ENCODE results near the gene RPS6KC1. TPM values are rescaled to one million over a fixed set of nuclear protein-coding genes. Genes with fewer than 3 reads are reported as not detected.

RPS6KC1 gene
- total and polyA plus RNA-seq, 3 donors from 2014 or later = 32.2 to 60.2 (median 55.5) TPM

DNA sequence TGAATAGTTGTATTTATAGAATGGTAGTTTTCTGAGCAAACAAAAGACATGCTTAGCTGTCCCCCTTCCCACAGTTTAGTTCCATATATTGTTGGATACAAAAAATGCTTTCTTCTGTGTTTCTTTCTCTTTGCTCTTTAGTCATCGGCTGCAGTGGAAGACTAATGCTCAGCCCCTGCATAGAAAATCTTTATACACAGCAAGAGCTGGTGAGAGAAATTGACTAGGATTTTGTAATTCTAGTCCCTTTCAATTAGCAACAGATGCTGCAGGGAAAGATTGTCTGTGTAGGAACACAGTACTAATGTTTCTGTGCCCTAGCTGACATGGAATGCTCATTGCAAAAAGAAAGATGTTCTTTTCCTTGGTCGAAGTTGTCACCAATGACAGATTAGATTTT, 200.9 kb downstream of the RPS6KC1 start:
- intact Hi-C loops (cut with DNase I; ENCODE audit: low total_unique reads) = no loop called here
- Histone ChIP-seq H3K4me1 (no peaks in the 10 kb centered on the region), H3K27ac (no peak overlapping the region), H3K9me3 (no peaks in the 10 kb centered on the region), H3K36me3 (ENCODE audit: low read depth, missing control alignments) (no peaks in the 10 kb centered on the region), H3K4me3 (no peak overlapping the region), H3K27me3 (no peaks in the 10 kb centered on the region)
- TF ChIP-seq, protein P1, sequence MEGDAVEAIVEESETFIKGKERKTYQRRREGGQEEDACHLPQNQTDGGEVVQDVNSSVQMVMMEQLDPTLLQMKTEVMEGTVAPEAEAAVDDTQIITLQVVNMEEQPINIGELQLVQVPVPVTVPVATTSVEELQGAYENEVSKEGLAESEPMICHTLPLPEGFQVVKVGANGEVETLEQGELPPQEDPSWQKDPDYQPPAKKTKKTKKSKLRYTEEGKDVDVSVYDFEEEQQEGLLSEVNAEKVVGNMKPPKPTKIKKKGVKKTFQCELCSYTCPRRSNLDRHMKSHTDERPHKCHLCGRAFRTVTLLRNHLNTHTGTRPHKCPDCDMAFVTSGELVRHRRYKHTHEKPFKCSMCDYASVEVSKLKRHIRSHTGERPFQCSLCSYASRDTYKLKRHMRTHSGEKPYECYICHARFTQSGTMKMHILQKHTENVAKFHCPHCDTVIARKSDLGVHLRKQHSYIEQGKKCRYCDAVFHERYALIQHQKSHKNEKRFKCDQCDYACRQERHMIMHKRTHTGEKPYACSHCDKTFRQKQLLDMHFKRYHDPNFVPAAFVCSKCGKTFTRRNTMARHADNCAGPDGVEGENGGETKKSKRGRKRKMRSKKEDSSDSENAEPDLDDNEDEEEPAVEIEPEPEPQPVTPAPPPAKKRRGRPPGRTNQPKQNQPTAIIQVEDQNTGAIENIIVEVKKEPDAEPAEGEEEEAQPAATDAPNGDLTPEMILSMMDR (IDR thresholded peaks at IDR 0.05) = no peak
- no peak for DNase-seq
- WGBS, 2 donors = 68 to 72% methylated on average over 2 of the region's 2 CpGs

DNA sequence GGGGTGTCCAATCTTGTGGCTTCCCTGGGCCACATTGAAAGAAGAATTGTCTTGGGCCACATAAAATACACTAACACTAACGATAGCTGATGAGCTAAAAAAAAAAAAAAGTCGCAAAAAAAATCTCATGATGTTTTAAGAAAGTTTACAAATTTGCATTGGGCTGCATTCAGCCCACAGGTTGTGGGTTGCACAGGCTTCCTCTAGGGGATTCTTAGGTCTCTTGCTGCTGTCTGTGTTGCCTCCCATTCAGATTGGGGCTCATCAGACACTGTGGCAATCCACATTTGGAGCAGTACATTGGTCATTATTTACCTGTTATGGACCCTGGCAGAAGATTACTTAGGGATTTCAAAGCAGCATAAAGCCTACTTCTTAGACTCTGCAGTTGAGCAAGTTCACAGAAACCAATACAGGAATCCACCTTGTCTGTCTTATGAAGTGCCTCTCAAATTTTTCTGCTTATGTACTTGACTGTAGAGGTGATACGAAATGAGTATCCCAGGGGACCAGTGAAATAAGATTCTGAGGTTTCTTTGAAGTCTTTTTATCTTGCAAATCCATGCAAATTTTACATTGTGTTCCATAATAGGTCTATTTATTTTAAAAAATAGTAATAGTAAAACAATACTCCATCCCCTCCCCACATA, 205.5 kb downstream of the RPS6KC1 start:
- H3K4me3 ChIP-seq = no peak overlapping the region

DNA sequence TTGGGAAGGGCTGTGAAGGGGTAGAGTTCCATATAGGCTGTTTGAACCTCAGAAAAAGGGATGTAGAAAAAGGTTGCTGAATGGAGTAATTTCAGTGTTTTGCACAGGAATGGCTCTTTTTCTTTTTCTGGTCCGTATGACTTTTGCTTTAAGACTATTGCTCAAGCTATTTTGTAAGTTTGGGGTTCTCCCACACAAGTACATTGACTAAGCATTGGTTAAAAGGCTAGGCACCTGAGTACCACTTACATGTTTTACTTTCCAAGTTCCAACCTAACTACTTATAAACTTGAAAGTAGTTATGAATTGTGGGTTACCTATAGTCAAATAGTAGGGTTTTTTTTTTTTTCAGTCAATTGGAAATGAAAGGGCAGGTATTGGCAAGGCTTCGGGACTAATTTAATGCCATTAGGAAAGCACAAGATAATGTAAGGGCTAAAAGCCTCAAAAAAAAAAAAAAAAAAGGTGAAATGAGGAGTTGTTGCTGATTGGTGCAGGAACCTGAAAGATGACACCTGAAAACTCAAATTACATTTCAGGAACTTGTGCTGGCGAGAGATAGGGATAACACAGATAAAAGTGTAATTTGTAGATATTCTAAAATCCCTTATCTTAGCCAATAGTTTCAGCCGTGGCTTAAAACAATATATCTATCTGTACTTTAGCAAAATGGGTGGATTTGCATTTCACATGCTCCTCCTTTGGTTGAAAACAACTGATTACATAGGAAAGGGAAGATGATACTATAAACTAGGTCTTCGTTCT, 209.5 kb downstream of the RPS6KC1 start:
- WGBS, 2 donors = 75 to 84% methylated on average over 5 of the region's 5 CpGs
- Histone ChIP-seq H3K9me3 (no peaks in the 10 kb centered on the region), H3K4me3 (no peak overlapping the region), H3K27me3 (no peaks in the 10 kb centered on the region), H3K36me3 (ENCODE audit: low read depth, missing control alignments) (no peaks in the 10 kb centered on the region), H3K27ac (no peak overlapping the region), H3K4me1 (no peaks in the 10 kb centered on the region)
- TF ChIP-seq, protein P1 (IDR thresholded peaks at IDR 0.05) = no peak
- TF ChIP-seq POLR2A (IDR thresholded peaks at IDR 0.05) = no peak
- DNase-seq = no peak
- intact Hi-C loops (cut with DNase I; ENCODE audit: low total_unique reads) = no loop called here

More for the DNA sequence above, 205.5 kb downstream of the RPS6KC1 start:
- no peak for DNase-seq
- 92 to 94% methylated on average over 3 of the region's 3 CpGs for WGBS, 2 donors
- H3K27ac ChIP-seq = no peak overlapping the region
- intact Hi-C loops (cut with DNase I; ENCODE audit: low total_unique reads) = no loop called here
- H3K36me3 ChIP-seq (ENCODE audit: low read depth, missing control alignments) = no peaks in the 10 kb centered on the region
- no peaks in the 10 kb centered on the region for H3K9me3 ChIP-seq
- no peaks in the 10 kb centered on the region for H3K4me1 ChIP-seq
- TF ChIP-seq, protein P1 (IDR thresholded peaks at IDR 0.05) = no peak
- TF ChIP-seq POLR2A (IDR thresholded peaks at IDR 0.05) = no peak
- no peaks in the 10 kb centered on the region for H3K27me3 ChIP-seq

DNA sequence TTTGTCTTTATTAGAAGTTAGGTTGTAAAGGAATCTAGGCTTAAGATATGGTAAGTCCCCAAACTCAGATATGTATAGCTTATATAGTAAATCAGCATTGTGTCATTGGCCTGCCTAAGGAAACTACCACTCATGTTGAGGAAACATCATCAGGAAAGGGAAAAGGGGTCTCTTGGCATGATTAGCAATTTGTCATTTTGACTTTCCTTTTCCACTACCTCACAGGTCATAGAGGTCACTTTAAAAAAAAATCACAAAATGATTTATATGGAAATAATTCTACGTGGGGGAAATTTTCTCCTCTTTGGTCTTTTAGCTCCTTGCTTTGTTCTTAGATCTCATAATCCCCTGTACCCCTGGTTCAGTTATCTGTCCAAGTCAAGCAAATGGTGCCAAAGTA, 213.5 kb downstream of the RPS6KC1 start:
- intact Hi-C loops (cut with DNase I; ENCODE audit: low total_unique reads) = no loop called here
- Histone ChIP-seq H3K27me3 (no peaks in the 10 kb centered on the region), H3K9me3 (no peaks in the 10 kb centered on the region), H3K27ac (no peak overlapping the region), H3K4me1 (no peaks in the 10 kb centered on the region), H3K36me3 (ENCODE audit: low read depth, missing control alignments) (no peaks in the 10 kb centered on the region), H3K4me3 (no peak overlapping the region)
- DNase-seq = no peak
- TF ChIP-seq, protein P1 (IDR thresholded peaks at IDR 0.05) = no peak
- TF ChIP-seq POLR2A (IDR thresholded peaks at IDR 0.05) = no peak
- 77 to 89% methylated on average over 1 of the region's 1 CpG for WGBS, 2 donors
